ENCODE results near the gene TMEM212. TPM values are rescaled to one million over a fixed set of nuclear protein-coding genes. Genes with fewer than 3 reads are reported as not detected.

The TMEM212 gene
- total and polyA plus RNA-seq, 9 of the 15 experiments (the other 6 are each of a cell fraction or from before 2014, with no cell fraction given), result not detected

- TF ChIP-seq RBM22 (IDR thresholded peaks at IDR 0.05; ENCODE audit: low read depth, low read length, poor library complexity, severe bottlenecking), result peak; percentile 56
- peak; percentile 8; the same call in 1 of the 2 replicates for TF ChIP-seq DMBX1 (CRISPR knock-in tag; IDR thresholded peaks at IDR 0.05; ENCODE audit: borderline replicate concordance)
- TF ChIP-seq ZNF609 (CRISPR knock-in tag; IDR thresholded peaks at IDR 0.05; ENCODE audit: borderline replicate concordance), result no peak
- peak; percentile 87 for TF ChIP-seq MGA (IDR thresholded peaks at IDR 0.05)
- no peak for TF ChIP-seq ZZZ3 (IDR thresholded peaks at IDR 0.05)
- no peak; the same call in 1 of the 2 replicates for TF ChIP-seq TEAD4 (IDR thresholded peaks at IDR 0.05; ENCODE audit: low read length)
- peak; percentile 63; the same call in 1 of the 2 replicates for TF ChIP-seq TEAD4 (CRISPR knock-in tag; IDR thresholded peaks at IDR 0.05; ENCODE audit: borderline replicate concordance)
- TF ChIP-seq ZFX (CRISPR knock-in tag; IDR thresholded peaks at IDR 0.05), result peak; percentile 96; the same call in 1 of the 2 replicates
- TF ChIP-seq NR1H2 (CRISPR knock-in tag; IDR thresholded peaks at IDR 0.05), result 0 out of 2 replicates have a peak, but pooled peaks have one; percentile 3
Measured at GRCh38 chr3:171809861-171810628, 33.1 kb upstream of the TMEM212 start, which contains the start of gene PLD1 (continued).
